Keratinocyte (primary cell): ENCODE measurements around the gene SDR39U1. TPM values are rescaled to one million over a fixed set of nuclear protein-coding genes. Genes with fewer than 3 reads are reported as not detected.
A peak's percentile ranks its signal among the peaks of the same experiment; 100 is the strongest.

ENCODE experiments used
- DNase-seq: peaks from one replicate; pipeline ENCODE4 v3.0.0-alpha.2; 2011; ENCODE audit warnings: low read depth, missing footprints, low spot score
- FAIRE-seq: peaks from 2 replicates; lab custom pipeline; 2011; peaks lifted over from hg19 to GRCh38; lab: Jason Lieb, UNC
- H2AFZ ChIP-seq: 2 replicates; pipeline ENCODE4 v1.6.0; 2012; ENCODE audit warnings: low read length, control low read depth, inconsistent platforms; ENCODE audit not compliant: control insufficient read depth
- H3K27ac ChIP-seq: 2 replicates; pipeline ENCODE4 v1.5.1; 2011; ENCODE audit warnings: low read length; ENCODE audit not compliant: control insufficient read depth, insufficient read depth
- H3K27me3 ChIP-seq: 3 replicates; pipeline ENCODE4 v1.6.0; 2011; ENCODE audit warnings: low read length; ENCODE audit not compliant: control insufficient read depth, insufficient read depth; ENCODE audit errors: extremely low read depth
- H3K36me3 ChIP-seq, 2 experiments: 2 replicates in 1 of 2; 3 replicates in 1 of 2; pipeline ENCODE4 v1.5.1; 2011; ENCODE audit warnings: low read length in 2 of 2, mild to moderate bottlenecking in 1 of 2; ENCODE audit not compliant: control insufficient read depth in 2 of 2, insufficient read depth in 2 of 2; ENCODE audit errors: extremely low read depth in 1 of 2
- H3K4me1 ChIP-seq: 3 replicates; pipeline ENCODE4 v1.5.1; 2011; ENCODE audit warnings: low read length; ENCODE audit not compliant: control insufficient read depth, insufficient read depth; ENCODE audit errors: extremely low read depth
- H3K4me2 ChIP-seq: 3 replicates; pipeline ENCODE4 v1.6.0; 2011; ENCODE audit warnings: low read depth, low read length; ENCODE audit not compliant: control insufficient read depth, insufficient read depth; ENCODE audit errors: extremely low read depth
- H3K4me3 ChIP-seq, 3 experiments: fragments of 200-600 bp in 1 of 3; sonication (generic) in 1 of 3; 2 replicates in 2 of 3; 3 replicates in 1 of 3; pipeline ENCODE4 v1.5.1; 2011 to 2016; ENCODE audit warnings: low read length in 3 of 3, mild to moderate bottlenecking in 3 of 3, control low read depth in 2 of 3, inconsistent platforms in 1 of 3, low read depth in 1 of 3, mixed read lengths in 1 of 3, mixed run types in 1 of 3, moderate library complexity in 1 of 3; ENCODE audit not compliant: control insufficient read depth in 2 of 3, insufficient read depth in 2 of 3; ENCODE audit errors: extremely low read depth in 1 of 3
- H3K79me2 ChIP-seq: 2 replicates; pipeline ENCODE4 v1.6.0; 2012; ENCODE audit warnings: low read length; ENCODE audit not compliant: control insufficient read depth, insufficient read depth
- H3K9ac ChIP-seq: 3 replicates; pipeline ENCODE4 v1.6.0; 2011; ENCODE audit warnings: low read length; ENCODE audit not compliant: control insufficient read depth, insufficient read depth; ENCODE audit errors: extremely low read depth
- H3K9me1 ChIP-seq: 3 replicates; pipeline ENCODE4 v1.6.0; 2011; ENCODE audit warnings: low read length; ENCODE audit not compliant: control insufficient read depth, insufficient read depth; ENCODE audit errors: extremely low read depth
- H3K9me3 ChIP-seq: 2 replicates; pipeline ENCODE4 v1.5.1; 2012; ENCODE audit warnings: low read depth, low read length; ENCODE audit not compliant: control insufficient read depth
- H4K20me1 ChIP-seq: 3 replicates; pipeline ENCODE4 v1.6.0; 2011; ENCODE audit warnings: low read length; ENCODE audit not compliant: control insufficient read depth, insufficient read depth; ENCODE audit errors: extremely low read depth
- CTCF ChIP-seq, 3 experiments: IDR thresholded peaks in 1 of 3; conservative IDR thresholded peaks in 1 of 3; optimal IDR thresholded peaks in 1 of 3; 2 replicates in 2 of 3; 3 replicates in 1 of 3; pipeline versions ENCODE3 to v1.5.1; 2011; ENCODE audit warnings: low read length in 3 of 3, mild to moderate bottlenecking in 3 of 3, moderate library complexity in 2 of 3, control low read depth in 1 of 3, inconsistent platforms in 1 of 3; ENCODE audit not compliant: insufficient read depth in 2 of 3; ENCODE audit errors: extremely low read depth in 1 of 3
- EZH2 ChIP-seq: IDR thresholded peaks from one replicate; pipeline ENCODE4 v1.6.1; 2012; ENCODE audit warnings: inconsistent platforms, mild to moderate bottlenecking, low read length, moderate library complexity
- dilution Hi-C: fragments of 300-500 bp; cut with MboI; formaldehyde crosslinking; loops from one replicate; pipeline ENCODE4 v1.7.0; 2020; ENCODE audit warnings: low sequenced_read_pairs; ENCODE audit not compliant: extremely low pct_ligation_motif_present
- polyA plus RNA-seq, 5 experiments: library from polyadenylated mRNA; depleted of rRNA in 3 of 5; stranded (reverse) in 3 of 5; stranded (forward) in 1 of 5; unstranded in 1 of 5; fragments of >200 nt; gene quantifications; 1 replicate in 1 of 5; 2 replicates in 3 of 5; 3 replicates in 1 of 5; pipeline versions ENCODE4 v1.2.1 to v1.2.3, GENCODE V29; 2011 to 2012; ENCODE audit warnings: missing spikeins in 2 of 5, low read depth in 1 of 5, low replicate concordance in 1 of 5

Gene SDR39U1
- polyA plus RNA-seq, 1 donor (not counting 4 experiments of a cell fraction or from before 2014, with no cell fraction given), result 27.4 TPM

DNA sequence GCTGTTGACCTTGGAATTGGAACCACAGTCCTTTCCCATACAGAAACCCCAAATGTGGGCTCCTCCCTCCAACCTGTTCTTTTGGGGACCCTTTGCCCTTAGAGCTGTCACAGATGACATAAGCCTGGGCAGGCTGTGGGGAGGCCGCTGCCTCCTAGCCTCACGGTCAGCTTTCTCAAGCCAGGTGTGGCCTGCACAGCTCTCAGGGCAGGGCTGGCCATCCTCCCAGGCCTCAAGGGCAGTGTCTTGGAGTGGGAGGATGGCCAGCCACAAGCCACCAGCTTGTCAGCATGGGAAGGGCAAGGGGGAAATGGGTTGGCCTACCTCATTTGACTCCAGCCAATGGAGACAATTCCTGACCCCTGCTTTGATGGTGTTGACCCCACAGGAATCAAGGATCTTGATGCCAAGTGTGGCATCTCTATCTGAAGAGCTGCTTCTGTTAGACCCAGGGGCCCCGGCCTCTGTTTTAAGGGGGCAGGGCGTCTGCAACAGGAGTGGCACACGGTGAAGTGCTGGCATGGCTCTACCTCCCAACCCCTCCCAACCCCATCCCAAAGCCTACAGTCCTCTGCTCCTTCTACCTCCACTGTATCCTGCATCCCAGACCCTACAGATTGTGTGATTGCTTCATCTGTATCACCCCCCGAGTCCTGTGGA, 24.6 kb downstream of the SDR39U1 start:
- H3K9ac ChIP-seq, result no peak overlapping the region
- H3K36me3 ChIP-seq, result no peaks in the 10 kb centered on the region
- no peaks in the 10 kb centered on the region for H3K79me2 ChIP-seq
- H3K4me2 ChIP-seq, result peak overlapping the region; percentile 71
- peaks cover 17% of the 10 kb centered on the region for H3K4me1 ChIP-seq
- no peak for TF ChIP-seq CTCF (optimal IDR thresholded peaks at IDR 0.05 in 1 of 3, IDR thresholded peaks at IDR 0.05 in 1 of 3, conservative IDR thresholded peaks at IDR 0.05 in 1 of 3; ENCODE audit: extremely low read depth in 1 of 3, insufficient read depth in 2 of 3, low read length in 3 of 3)
- peaks cover 2% of the 10 kb centered on the region for H3K9me1 ChIP-seq
- no peak overlapping the region for H3K4me3 ChIP-seq
- H3K9me3 ChIP-seq, result no peaks in the 10 kb centered on the region
- FAIRE-seq (no peak), DNase-seq (no peak)
- dilution Hi-C loops, result no loop called here
- H3K27ac ChIP-seq, result peak overlapping the region; percentile 25
- H3K27me3 ChIP-seq, result no peaks in the 10 kb centered on the region
- peak overlapping the region; percentile 72 for H2AFZ ChIP-seq
- no peaks in the 10 kb centered on the region for H4K20me1 ChIP-seq

GRCh38 chr14:24416932-24417619, 25.5 kb downstream of the SDR39U1 start:
- Histone ChIP-seq H3K4me3 (no peak overlapping the region), H4K20me1 (no peaks in the 10 kb centered on the region), H3K36me3 (no peaks in the 10 kb centered on the region), H3K4me2 (no peak overlapping the region), H3K4me1 (peaks cover 17% of the 10 kb centered on the region), H3K27ac (no peak overlapping the region), H3K27me3 (no peaks in the 10 kb centered on the region), H3K9me3 (no peaks in the 10 kb centered on the region), H2AFZ (no peak overlapping the region), H3K9ac (no peak overlapping the region), H3K9me1 (peaks cover 2% of the 10 kb centered on the region), H3K79me2 (no peaks in the 10 kb centered on the region)
- TF ChIP-seq CTCF (optimal IDR thresholded peaks at IDR 0.05 in 1 of 3, IDR thresholded peaks at IDR 0.05 in 1 of 3, conservative IDR thresholded peaks at IDR 0.05 in 1 of 3; ENCODE audit: extremely low read depth in 1 of 3, insufficient read depth in 2 of 3, low read length in 3 of 3) (no peak), EZH2 (no peak)
- DNase-seq, result no peak
- FAIRE-seq, result no peak
- dilution Hi-C loops, result no loop called here
